Stimulated activated naive CD4-positive, alpha-beta T cell treated with Interleukin-2 at 50 U/mL for 16 hours (primary cell): Measurements from ENCODE around the gene MYOCD.

Experiments used
- DNase-seq: peaks from one replicate; lab custom pipeline; 2025; lab: John Stamatoyannopoulos, UW

The MYOCD gene

GRCh38 chr17:12765548-12765947 is 99.9 kb downstream of the MYOCD start:
- DNase-seq: no peak

DNA sequence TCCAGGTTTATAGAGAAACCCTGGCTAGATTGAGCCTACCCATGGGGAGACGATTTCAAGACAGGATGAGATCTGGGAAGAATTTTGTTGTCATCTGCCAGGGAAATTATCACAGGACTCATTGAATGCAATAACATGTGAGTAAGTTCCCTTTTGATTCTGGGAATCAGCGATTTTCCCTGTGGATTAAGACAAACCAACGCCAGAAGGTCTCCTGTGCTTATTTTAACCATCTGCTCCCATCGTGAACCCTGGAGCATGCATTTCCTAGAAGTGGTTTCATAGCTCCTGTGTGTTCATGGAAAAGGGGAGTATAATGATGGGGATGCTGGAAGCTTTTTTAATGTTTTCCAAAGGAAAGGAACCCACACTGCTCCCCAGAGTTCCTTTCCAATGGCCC is 102.6 kb downstream of the MYOCD start:
- no peak for DNase-seq

- no peak for DNase-seq
Observed at GRCh38 chr17:12769981-12770380, 104.3 kb downstream of the MYOCD start.

DNA sequence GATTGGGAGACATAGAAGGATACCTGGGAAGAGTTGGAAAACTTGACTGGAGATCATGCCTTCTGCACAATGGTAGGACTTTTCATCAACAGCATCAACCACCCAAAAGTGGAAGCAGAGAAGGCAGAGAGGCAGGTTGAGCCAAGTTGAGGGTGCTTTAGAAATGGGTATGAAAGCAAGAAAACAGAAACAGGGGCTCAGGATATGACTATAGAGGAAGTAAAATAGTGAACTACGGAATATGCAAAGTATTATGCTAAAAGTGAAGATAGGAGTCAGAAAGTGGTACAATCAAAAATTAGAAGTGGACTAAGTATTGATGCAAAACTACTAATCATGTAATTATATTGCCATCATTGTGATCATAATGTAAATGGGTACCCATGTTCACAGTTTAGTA is 107.5 kb downstream of the MYOCD start:
- no peak for DNase-seq

- DNase-seq: no peak
Observed at GRCh38 chr17:12789075-12789480, 123.4 kb downstream of the MYOCD start.

- no peak for DNase-seq
Observed at GRCh38 chr17:12789481-12790248, 124.0 kb downstream of the MYOCD start, which contains the start of gene ARHGAP44. Gene ARHGAP44, plus strand, starts transcription at chr17:12789498. Its CDS starts 341 bp downstream, at chr17:12789839.

DNA sequence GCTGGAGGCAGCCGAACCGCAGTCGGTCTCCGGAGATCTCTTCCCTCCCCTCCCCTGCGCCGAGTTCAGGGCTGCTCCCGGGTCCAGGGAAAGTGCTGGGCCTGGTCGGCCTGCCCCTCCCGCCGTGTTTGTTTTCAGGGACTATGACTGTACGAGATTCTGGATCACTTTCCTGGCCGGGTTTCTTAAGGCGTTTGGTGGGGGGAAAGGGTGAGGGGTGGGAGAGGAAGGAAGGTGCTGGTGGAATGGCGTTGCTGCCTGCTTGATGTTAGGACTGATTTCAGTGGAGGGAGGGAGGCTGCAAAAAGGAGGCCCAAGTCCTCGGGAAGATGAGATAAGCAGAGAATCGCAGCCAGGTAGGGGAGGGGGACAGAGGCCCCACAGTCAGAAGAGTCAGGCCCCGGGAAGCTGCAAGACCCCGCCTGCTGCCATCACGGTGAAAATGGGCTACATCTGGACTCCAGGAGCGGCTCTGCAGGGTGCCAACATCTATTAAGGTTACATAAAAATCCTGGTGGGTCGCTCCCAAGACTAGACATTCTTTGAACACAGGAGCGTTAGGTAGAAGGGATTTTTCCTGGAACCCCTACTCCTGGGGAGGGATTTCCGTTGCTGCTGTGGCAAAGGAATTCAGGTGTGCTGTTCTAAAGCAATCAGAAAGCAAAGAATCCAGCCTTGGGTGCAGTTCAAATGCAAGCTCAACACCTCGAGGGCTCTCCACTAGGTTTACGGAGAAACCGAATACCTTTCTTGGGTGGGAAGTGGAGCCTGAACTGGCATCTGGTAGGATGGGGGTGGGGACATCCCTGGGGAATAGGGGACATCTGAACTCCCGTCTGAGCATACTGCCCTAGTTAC is 124.8 kb downstream of the MYOCD start:
- DNase-seq: no peak

GRCh38 chr17:12794919-12795532 is 129.3 kb downstream of the MYOCD start:
- no peak for DNase-seq

GRCh38 chr17:12800855-12801365 is 135.2 kb downstream of the MYOCD start:
- DNase-seq: no peak

DNA sequence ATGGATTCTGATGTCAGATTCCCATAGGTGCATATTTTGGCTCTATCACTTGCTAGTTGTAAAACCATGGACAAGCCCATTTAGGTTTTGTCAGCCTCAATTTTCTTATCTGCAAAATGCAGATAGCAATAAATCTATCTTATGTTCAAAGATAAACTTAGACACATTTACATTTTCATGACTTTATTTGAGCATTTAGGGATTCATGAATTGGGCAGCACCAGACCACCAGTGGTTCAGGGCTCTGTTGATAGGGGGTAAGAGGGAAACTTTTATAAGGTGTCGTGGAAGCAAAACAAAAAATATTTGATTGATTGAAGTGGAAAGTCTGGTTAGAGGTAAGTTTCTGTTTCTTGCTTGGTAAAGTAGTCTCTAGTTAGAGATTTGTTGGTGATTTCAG is 140.9 kb downstream of the MYOCD start:
- DNase-seq: no peak

GRCh38 chr17:12808723-12809122 is 143.0 kb downstream of the MYOCD start:
- DNase-seq: no peak

DNA sequence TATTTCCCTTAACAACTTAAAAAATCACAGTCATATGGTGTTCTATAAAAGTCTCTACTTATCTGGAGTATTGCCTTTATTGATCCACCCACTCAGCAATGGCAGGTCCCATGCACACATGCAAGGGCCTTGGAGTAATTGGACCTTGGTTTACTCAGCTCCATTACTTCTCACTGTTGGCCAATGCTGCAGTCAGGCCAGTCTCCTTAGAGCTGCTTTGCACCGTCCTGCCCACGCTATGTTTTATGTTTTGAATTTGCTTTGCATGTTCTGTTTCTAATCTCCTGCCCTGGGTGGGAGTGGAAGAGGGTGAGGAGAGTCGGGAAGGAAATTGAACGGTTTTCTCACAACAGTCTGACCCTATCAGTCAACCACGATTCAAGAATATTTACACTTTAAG is 147.2 kb downstream of the MYOCD start:
- no peak for DNase-seq

GRCh38 chr17:12813664-12814063 is 148.0 kb downstream of the MYOCD start:
- no peak for DNase-seq

GRCh38 chr17:12814718-12815117 is 149.0 kb downstream of the MYOCD start:
- DNase-seq: no peak

DNA sequence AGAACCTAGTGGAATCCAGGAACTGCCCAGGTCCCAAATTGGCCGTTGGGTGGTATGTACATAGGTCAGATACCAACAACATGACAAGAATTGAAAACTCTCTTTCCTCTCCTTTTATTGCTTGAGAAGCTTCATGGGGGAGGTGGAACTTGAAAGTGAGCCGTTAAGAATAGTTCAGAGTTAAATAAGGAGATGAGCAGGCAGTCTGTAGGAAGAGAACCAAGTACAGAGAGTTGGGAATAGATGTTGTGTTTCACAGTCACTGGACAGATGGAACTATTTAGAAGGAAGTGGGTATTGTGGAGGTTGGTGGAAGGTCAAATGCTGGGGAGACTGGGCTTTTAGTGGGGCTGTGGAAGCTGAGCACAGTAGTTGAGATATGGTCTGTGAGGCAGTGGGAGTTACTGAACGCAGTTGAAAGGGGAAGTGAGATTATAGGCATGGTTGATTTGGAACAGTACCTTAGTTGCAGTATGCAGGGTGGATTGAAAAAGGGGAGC is 150.0 kb downstream of the MYOCD start:
- no peak for DNase-seq
